Endothelial cell of umbilical vein (primary cell): ENCODE results near the gene MAMDC2. TPM values are rescaled to one million over a fixed set of nuclear protein-coding genes. Genes with fewer than 3 reads are reported as not detected.

Experiments used
- BruUV-seq: library from RNA; stranded (reverse); fragments of 400-500 nt; replicated peaks from 2 replicates; lab custom pipeline; 2021; lab: Mats Ljungman, UMichigan
- CTCF ChIA-PET: fragments of 300-600, 350-600 bp; sonication (Branson Sonifier 250); formaldehyde crosslinking; loops from one replicate; lab custom pipeline; 2021; ENCODE audit warnings: antibody characterized with exemption, inconsistent platforms; lab: Charles Lee
- POLR2A ChIA-PET: fragments of 300-600, 350-600 bp; sonication (Branson Sonifier 250); formaldehyde crosslinking; loops from one replicate; lab custom pipeline; 2021; ENCODE audit warnings: antibody characterized with exemption, inconsistent platforms; lab: Charles Lee
- DNase-seq: peaks from one replicate; pipeline ENCODE4 v3.0.0-alpha.2; 2011; ENCODE audit warnings: low read depth, low spot score
- FAIRE-seq: peaks from 2 replicates; lab custom pipeline; 2011; peaks lifted over from hg19 to GRCh38; lab: Jason Lieb, UNC
- H2AFZ ChIP-seq: 2 replicates; pipeline ENCODE4 v1.6.0; 2012; ENCODE audit warnings: low read depth, low read length, control low read depth, inconsistent platforms
- H3K27ac ChIP-seq: 2 replicates; pipeline ENCODE4 v1.5.1; 2011; ENCODE audit warnings: low read depth, mild to moderate bottlenecking, control low read depth, low read length, moderate library complexity; ENCODE audit not compliant: insufficient read depth
- H3K27me3 ChIP-seq, 2 experiments: 2 replicates each; pipeline versions ENCODE4 v1.6.0 to v1.6.1; 2011; ENCODE audit warnings: low read length in 2 of 2, mixed read lengths in 1 of 2; ENCODE audit not compliant: control insufficient read depth in 2 of 2, insufficient read depth in 2 of 2
- H3K36me3 ChIP-seq, 2 experiments: 2 replicates in 1 of 2; 3 replicates in 1 of 2; pipeline ENCODE4 v1.5.1; 2011; ENCODE audit warnings: low read length in 2 of 2, mild to moderate bottlenecking in 1 of 2, moderate library complexity in 1 of 2; ENCODE audit not compliant: control insufficient read depth in 2 of 2, insufficient read depth in 2 of 2; ENCODE audit errors: extremely low read depth in 1 of 2
- H3K4me1 ChIP-seq: 3 replicates; pipeline ENCODE4 v1.5.1; 2011; ENCODE audit warnings: mild to moderate bottlenecking, low read length; ENCODE audit not compliant: control insufficient read depth, insufficient read depth; ENCODE audit errors: extremely low read depth
- H3K4me2 ChIP-seq: 2 replicates; pipeline ENCODE4 v1.6.1; 2011; ENCODE audit warnings: low read length, control low read depth, mixed read lengths; ENCODE audit not compliant: insufficient read depth
- H3K4me3 ChIP-seq, 3 experiments: fragments of 200-600 bp in 1 of 3; sonication (generic), shearing (Covaris generic) in 1 of 3; replicated peaks in 1 of 3; 2 replicates each; pipeline ENCODE4 v1.5.1; 2011 to 2016; ENCODE audit warnings: control low read depth in 3 of 3, low read length in 3 of 3, mild to moderate bottlenecking in 2 of 3, inconsistent platforms in 1 of 3, low read depth in 1 of 3, moderate library complexity in 1 of 3; ENCODE audit not compliant: insufficient read depth in 1 of 3
- H3K79me2 ChIP-seq: 2 replicates; pipeline ENCODE4 v1.6.0; 2012; ENCODE audit warnings: low read length, inconsistent platforms; ENCODE audit not compliant: control insufficient read depth, insufficient read depth
- H3K9ac ChIP-seq: replicated peaks from 2 replicates; pipeline ENCODE3; 2011; ENCODE audit warnings: low read length, control low read depth; ENCODE audit not compliant: insufficient read depth; ENCODE audit errors: extremely low read depth
- H3K9me1 ChIP-seq: replicated peaks from 3 replicates; pipeline ENCODE4 v1.6.0; 2011; ENCODE audit warnings: mild to moderate bottlenecking, low read length; ENCODE audit not compliant: control insufficient read depth, insufficient read depth; ENCODE audit errors: extremely low read depth
- H3K9me3 ChIP-seq: replicated peaks from 2 replicates; pipeline ENCODE4 v1.5.1; 2012; ENCODE audit warnings: low read length, inconsistent platforms; ENCODE audit not compliant: control insufficient read depth, insufficient read depth
- H4K20me1 ChIP-seq: replicated peaks from 2 replicates; pipeline ENCODE3; 2011; ENCODE audit warnings: mild to moderate bottlenecking, low read length; ENCODE audit not compliant: control insufficient read depth, insufficient read depth; ENCODE audit errors: extremely low read depth
- EZH2 ChIP-seq: IDR thresholded peaks from 2 replicates; pipeline ENCODE4 v1.6.1; 2012; ENCODE audit warnings: borderline replicate concordance, low read depth, mild to moderate bottlenecking, moderate library complexity, low read length, inconsistent platforms; ENCODE audit not compliant: severe bottlenecking
- FOS ChIP-seq: IDR thresholded peaks from 2 replicates; pipeline ENCODE4 v1.6.1; 2011; ENCODE audit warnings: mild to moderate bottlenecking, low read length, moderate library complexity, borderline replicate concordance; ENCODE audit not compliant: insufficient read depth
- GATA2 ChIP-seq: IDR thresholded peaks from 2 replicates; pipeline ENCODE4 v1.7.0; 2011; ENCODE audit warnings: low read depth, mild to moderate bottlenecking, moderate library complexity, mixed read lengths, low read length; ENCODE audit not compliant: insufficient read length, insufficient read depth
- JUN ChIP-seq: IDR thresholded peaks from 2 replicates; pipeline ENCODE4 v1.6.1; 2011; ENCODE audit warnings: borderline replicate concordance, low read depth; ENCODE audit not compliant: insufficient read length, insufficient read depth
- MYC ChIP-seq: IDR thresholded peaks from one replicate; pipeline ENCODE4 v1.6.1; 2011; ENCODE audit warnings: mild to moderate bottlenecking, low read depth, low read length
- POLR2A ChIP-seq: IDR thresholded peaks from 2 replicates; pipeline ENCODE4 v1.6.1; 2012; ENCODE audit warnings: low read depth, mild to moderate bottlenecking, control low read depth, low read length
- POLR2AphosphoS5 ChIP-seq: IDR thresholded peaks from 2 replicates; pipeline ENCODE4 v1.6.1; 2012; ENCODE audit warnings: low read depth, mild to moderate bottlenecking, control low read depth, low read length, moderate library complexity; ENCODE audit not compliant: insufficient read depth
- dilution Hi-C: fragments of 300-500 bp; cut with MboI; formaldehyde crosslinking; loops from one replicate; pipeline ENCODE4 v1.15.0; 2019; ENCODE audit warnings: low sequenced_read_pairs; ENCODE audit not compliant: extremely low pct_ligation_motif_present
- intact Hi-C: fragments of 100-400 bp; cut with micrococcal nuclease; formaldehyde crosslinking; loops from one replicate; pipeline ENCODE4 v1.10.0; 2022
- polyA plus RNA-seq, 4 experiments: library from polyadenylated mRNA; depleted of rRNA in 3 of 4; stranded (reverse) in 3 of 4; unstranded in 1 of 4; fragments of >200 nt; gene quantifications; 2 replicates each; pipeline versions ENCODE4 v1.2.1 to v1.2.3, GENCODE V29; 2011 to 2012; ENCODE audit warnings: missing spikeins in 1 of 4
- total RNA-seq: library from RNA; stranded (reverse); gene quantifications from 2 replicates; pipeline ENCODE4 v1.2.3, GENCODE V29; 2021
- TF ChIP-seq, protein P1 (sequence below): IDR thresholded peaks from 2 replicates; pipeline ENCODE4 v1.6.1; 2011; ENCODE audit not compliant: insufficient read depth, insufficient read length
- TF ChIP-seq, protein P2 (sequence below), 2 donors: IDR thresholded peaks; 1 replicate in 1 of 2; 2 replicates in 1 of 2; pipeline ENCODE4 v1.5.1; 2011; ENCODE audit warnings: low read length in 2 of 2, mild to moderate bottlenecking in 2 of 2, moderate library complexity in 2 of 2, control low read depth in 1 of 2, inconsistent platforms in 1 of 2, low read depth in 1 of 2; ENCODE audit not compliant: insufficient read depth in 1 of 2; ENCODE audit errors: extremely low read depth in 1 of 2

Gene MAMDC2
- total and polyA plus RNA-seq, 2 donors (not counting 3 experiments of a cell fraction or from before 2014, with no cell fraction given), result 0.60 to 1.1 TPM

DNA sequence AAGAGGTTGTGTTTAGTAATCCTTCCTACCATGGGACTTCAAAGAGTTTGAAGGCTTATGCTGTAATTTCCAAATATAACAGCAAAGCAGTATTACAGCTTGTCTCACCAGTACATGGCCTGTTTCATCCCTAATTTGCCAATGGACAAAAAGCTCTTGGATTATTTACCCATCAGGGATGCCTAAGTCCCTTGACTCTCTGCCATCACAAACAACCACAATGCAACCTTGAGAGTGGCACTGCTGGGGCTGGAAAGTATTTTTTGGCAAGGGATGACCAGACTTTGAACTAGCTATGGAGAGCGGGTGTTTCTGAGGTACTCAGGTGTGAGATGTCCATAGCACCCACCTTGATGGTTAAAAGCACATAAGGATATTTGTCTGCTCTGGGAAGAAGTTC is 9.1 kb downstream of the MAMDC2 start:
- POLR2A ChIA-PET, result no interaction called here
- no peaks in the 10 kb centered on the region for H3K36me3 ChIP-seq
- FAIRE-seq, result no peak
- no TSS peak for BruUV-seq
- no peak overlapping the region for H2AFZ ChIP-seq
- intact Hi-C loops (loop anchor here (1.0 kb wide), 1 partner anchor 7 kb away; no protein-coding TSS in a partner anchor), dilution Hi-C loops (no loop called here)
- no peak for DNase-seq
- no peaks in the 10 kb centered on the region for H3K9me3 ChIP-seq
- H3K4me3 ChIP-seq, result no peak overlapping the region
- no peaks in the 10 kb centered on the region for H3K9me1 ChIP-seq
- no peaks in the 10 kb centered on the region for H3K79me2 ChIP-seq
- H3K27ac ChIP-seq, result no peak overlapping the region
- H3K4me1 ChIP-seq, result peaks cover 11% of the 10 kb centered on the region
- no peak overlapping the region for H3K4me2 ChIP-seq
- peaks cover 0 to 1% of the 10 kb centered on the region in 2 experiments for H3K27me3 ChIP-seq
- H3K9ac ChIP-seq, result no peak overlapping the region
- TF ChIP-seq MYC (no peak), EZH2 (no peak), GATA2 (no peak), FOS (no peak), JUN (no peak), POLR2AphosphoS5 (no peak), POLR2A (no peak)
- TF ChIP-seq, protein P1, sequence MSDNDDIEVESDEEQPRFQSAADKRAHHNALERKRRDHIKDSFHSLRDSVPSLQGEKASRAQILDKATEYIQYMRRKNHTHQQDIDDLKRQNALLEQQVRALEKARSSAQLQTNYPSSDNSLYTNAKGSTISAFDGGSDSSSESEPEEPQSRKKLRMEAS, result no peak
- TF ChIP-seq, protein P2, sequence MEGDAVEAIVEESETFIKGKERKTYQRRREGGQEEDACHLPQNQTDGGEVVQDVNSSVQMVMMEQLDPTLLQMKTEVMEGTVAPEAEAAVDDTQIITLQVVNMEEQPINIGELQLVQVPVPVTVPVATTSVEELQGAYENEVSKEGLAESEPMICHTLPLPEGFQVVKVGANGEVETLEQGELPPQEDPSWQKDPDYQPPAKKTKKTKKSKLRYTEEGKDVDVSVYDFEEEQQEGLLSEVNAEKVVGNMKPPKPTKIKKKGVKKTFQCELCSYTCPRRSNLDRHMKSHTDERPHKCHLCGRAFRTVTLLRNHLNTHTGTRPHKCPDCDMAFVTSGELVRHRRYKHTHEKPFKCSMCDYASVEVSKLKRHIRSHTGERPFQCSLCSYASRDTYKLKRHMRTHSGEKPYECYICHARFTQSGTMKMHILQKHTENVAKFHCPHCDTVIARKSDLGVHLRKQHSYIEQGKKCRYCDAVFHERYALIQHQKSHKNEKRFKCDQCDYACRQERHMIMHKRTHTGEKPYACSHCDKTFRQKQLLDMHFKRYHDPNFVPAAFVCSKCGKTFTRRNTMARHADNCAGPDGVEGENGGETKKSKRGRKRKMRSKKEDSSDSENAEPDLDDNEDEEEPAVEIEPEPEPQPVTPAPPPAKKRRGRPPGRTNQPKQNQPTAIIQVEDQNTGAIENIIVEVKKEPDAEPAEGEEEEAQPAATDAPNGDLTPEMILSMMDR (IDR thresholded peaks at IDR 0.05; ENCODE audit: extremely low read depth in 1 of 2, insufficient read depth in 1 of 2, low read depth in 1 of 2, low read length in 2 of 2), result no peak
- CTCF ChIA-PET, result interaction anchor here (1.4 to 3.9 kb wide), 3 partner anchors 58 to 82 kb away, joined by 3 to 19 read pairs (median 9); no protein-coding TSS in a partner anchor
- no peaks in the 10 kb centered on the region for H4K20me1 ChIP-seq
